Measurements from ENCODE around the gene PLA1A. TPM values are rescaled to one million over a fixed set of nuclear protein-coding genes. Genes with fewer than 3 reads are reported as not detected.

PLA1A gene
- total and polyA plus RNA-seq, 8 donors: 1.1 to 16.9 (median 3.3) TPM; not detected in 2

- intact Hi-C loops (cut with DNase I; ENCODE audit: low total_unique reads): no loop called here
- Histone ChIP-seq H3K36me3 (peaks cover 16 to 80% (median 74%) of the 10 kb centered on the region in 4 donors), H3K4me1 (peaks cover 0 to 21% (median 7%) of the 10 kb centered on the region in 4 donors), H3K4me3 (no peak overlapping the region), H3K27ac (peak overlapping the region in 2 of 5 donors; percentile 4 to 48), H3K27me3 (no peaks in the 10 kb centered on the region), H3K9me3 (no peaks in the 10 kb centered on the region)
- WGBS, 5 donors: 87 to 92% (median 91%) methylated on average over 5 of the region's 5 CpGs
- DNase-seq: no peak
- TF ChIP-seq EP300 (IDR thresholded peaks at IDR 0.05) (no peak), POLR2A (IDR thresholded peaks at IDR 0.05) (no peak), CTCF (IDR thresholded peaks at IDR 0.05) (no peak), POLR2AphosphoS5 (IDR thresholded peaks at IDR 0.05) (no peak)
Measured at GRCh38 chr3:119669906-119670570, 72.4 kb downstream of the PLA1A start.

GRCh38 chr3:119672776-119673175, 75.1 kb downstream of the PLA1A start:
- DNase-seq: no peak
- TF ChIP-seq POLR2AphosphoS5 (IDR thresholded peaks at IDR 0.05): no peak
- TF ChIP-seq POLR2A (IDR thresholded peaks at IDR 0.05): no peak
- TF ChIP-seq EP300 (IDR thresholded peaks at IDR 0.05): no peak
- TF ChIP-seq CTCF (IDR thresholded peaks at IDR 0.05): no peak
- no peaks in the 10 kb centered on the region for H3K9me3 ChIP-seq
- H3K4me3 ChIP-seq: no peak overlapping the region
- intact Hi-C loops (cut with DNase I; ENCODE audit: low total_unique reads): no loop called here
- H3K27me3 ChIP-seq: no peaks in the 10 kb centered on the region
- H3K36me3 ChIP-seq: peaks cover 16 to 74% (median 69%) of the 10 kb centered on the region in 4 donors
- peak overlapping the region in 2 of 5 donors; percentile 3 to 7 for H3K27ac ChIP-seq
- WGBS, 5 donors: 63 to 75% (median 67%) methylated on average over 2 of the region's 2 CpGs
- peaks cover 15 to 32% (median 24%) of the 10 kb centered on the region in 4 donors for H3K4me1 ChIP-seq

- no peak for DNase-seq
- intact Hi-C loops (cut with DNase I; ENCODE audit: low total_unique reads): no loop called here
- Histone ChIP-seq H3K4me1 (peaks cover 17 to 35% (median 27%) of the 10 kb centered on the region in 4 donors), H3K4me3 (no peak overlapping the region), H3K9me3 (no peaks in the 10 kb centered on the region), H3K27me3 (no peaks in the 10 kb centered on the region), H3K36me3 (peaks cover 16 to 63% (median 58%) of the 10 kb centered on the region in 4 donors), H3K27ac (peak overlapping the region in 1 of 5 donors; percentile 3)
- TF ChIP-seq POLR2A (IDR thresholded peaks at IDR 0.05) (no peak), CTCF (IDR thresholded peaks at IDR 0.05) (no peak), POLR2AphosphoS5 (IDR thresholded peaks at IDR 0.05) (no peak), EP300 (IDR thresholded peaks at IDR 0.05) (no peak)
- WGBS, 5 donors: 88 to 98% (median 92%) methylated on average over 13 to 18 of the region's 18 CpGs
Measured at GRCh38 chr3:119673875-119674274, 76.2 kb downstream of the PLA1A start.

- peak overlapping the region in 4 of 5 donors; percentile 93 to 97 (median 96) for H3K27ac ChIP-seq
- H3K4me3 ChIP-seq: peak overlapping the region in 2 of 4 donors; percentile 61 to 72
- WGBS, 5 donors: 68 to 77% (median 73%) methylated on average over 5 of the region's 5 CpGs
Measured at GRCh38 chr3:119675188-119675874, 77.6 kb downstream of the PLA1A start.

More at GRCh38 chr3:119675188-119675874, 77.6 kb downstream of the PLA1A start:
- peaks cover 17 to 29% (median 22%) of the 10 kb centered on the region in 4 donors for H3K4me1 ChIP-seq
- no peaks in the 10 kb centered on the region for H3K27me3 ChIP-seq
- no peak for DNase-seq
- intact Hi-C loops (cut with DNase I; ENCODE audit: low total_unique reads): no loop called here
- TF ChIP-seq EP300 (IDR thresholded peaks at IDR 0.05): no peak
- no peak for TF ChIP-seq CTCF (IDR thresholded peaks at IDR 0.05)
- no peak for TF ChIP-seq POLR2A (IDR thresholded peaks at IDR 0.05)
- TF ChIP-seq POLR2AphosphoS5 (IDR thresholded peaks at IDR 0.05): no peak
- peaks cover 16 to 49% (median 44%) of the 10 kb centered on the region in 4 donors for H3K36me3 ChIP-seq
- no peaks in the 10 kb centered on the region for H3K9me3 ChIP-seq
